GM19372 (cell line): ENCODE data around the gene DDX1.
"Not testable (repeated sequence)": the region's sequence is repeated elsewhere in the genome, so short reads cannot be mapped to it uniquely, and the experiment has no call there.

Experiments used
- ATAC-seq: cut with Tn5 transposase; IDR thresholded peaks from one replicate; pipeline ENCODE4 v1.9.1; 2021; ENCODE audit warnings: mild to moderate bottlenecking, low read depth, moderate library complexity; ENCODE audit not compliant: unreplicated experiment

DDX1 gene

GRCh38 chr2:15614545-15615300 is 23.1 kb downstream of the DDX1 start:
- no peak for ATAC-seq

DNA sequence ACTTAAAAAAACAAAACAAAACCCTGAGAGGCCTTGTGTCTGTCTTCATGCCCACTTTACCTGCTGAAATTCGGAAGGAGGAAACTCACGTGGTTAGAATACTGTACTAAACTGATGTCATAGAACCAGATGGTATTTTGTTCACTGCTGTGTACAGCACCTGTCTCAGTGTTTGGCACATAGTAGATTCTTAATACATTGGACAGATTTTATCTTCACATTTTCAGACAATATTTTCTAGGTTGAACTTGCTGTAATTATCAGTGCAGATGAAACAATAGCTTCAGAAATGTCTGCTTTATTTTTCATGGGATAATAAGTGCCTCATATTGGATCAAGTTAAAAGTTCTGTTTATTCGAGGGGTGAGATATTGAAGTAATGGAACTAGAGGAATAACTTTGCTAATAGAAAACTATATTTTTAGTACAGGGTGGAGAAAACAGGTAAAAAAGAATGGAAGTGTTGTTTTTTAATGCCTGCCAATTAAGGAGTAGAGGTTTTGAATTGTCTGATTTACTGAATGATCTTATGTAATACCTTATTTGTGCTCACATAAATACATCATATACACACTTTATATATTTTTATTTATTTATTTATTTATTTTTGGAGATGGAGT is 23.7 kb downstream of the DDX1 start:
- ATAC-seq = no peak

DNA sequence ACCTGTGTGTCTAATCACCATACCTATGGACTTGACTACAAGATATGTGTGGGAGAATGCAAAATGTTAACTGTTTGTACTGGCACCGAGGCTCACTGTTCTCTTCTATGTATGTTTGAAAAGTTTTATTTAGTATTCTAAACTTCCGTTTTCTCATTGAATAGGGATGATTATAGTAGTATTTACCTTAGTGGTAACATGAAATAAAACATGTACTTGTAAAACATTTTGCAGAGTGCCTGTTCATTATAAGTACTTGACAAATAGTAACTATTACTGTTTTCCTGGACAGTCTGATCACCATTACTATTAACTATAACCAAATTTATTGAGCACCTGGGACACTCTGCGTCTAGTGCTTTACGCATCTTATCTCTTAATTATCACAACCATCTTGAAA is 24.8 kb downstream of the DDX1 start:
- no peak for ATAC-seq

DNA sequence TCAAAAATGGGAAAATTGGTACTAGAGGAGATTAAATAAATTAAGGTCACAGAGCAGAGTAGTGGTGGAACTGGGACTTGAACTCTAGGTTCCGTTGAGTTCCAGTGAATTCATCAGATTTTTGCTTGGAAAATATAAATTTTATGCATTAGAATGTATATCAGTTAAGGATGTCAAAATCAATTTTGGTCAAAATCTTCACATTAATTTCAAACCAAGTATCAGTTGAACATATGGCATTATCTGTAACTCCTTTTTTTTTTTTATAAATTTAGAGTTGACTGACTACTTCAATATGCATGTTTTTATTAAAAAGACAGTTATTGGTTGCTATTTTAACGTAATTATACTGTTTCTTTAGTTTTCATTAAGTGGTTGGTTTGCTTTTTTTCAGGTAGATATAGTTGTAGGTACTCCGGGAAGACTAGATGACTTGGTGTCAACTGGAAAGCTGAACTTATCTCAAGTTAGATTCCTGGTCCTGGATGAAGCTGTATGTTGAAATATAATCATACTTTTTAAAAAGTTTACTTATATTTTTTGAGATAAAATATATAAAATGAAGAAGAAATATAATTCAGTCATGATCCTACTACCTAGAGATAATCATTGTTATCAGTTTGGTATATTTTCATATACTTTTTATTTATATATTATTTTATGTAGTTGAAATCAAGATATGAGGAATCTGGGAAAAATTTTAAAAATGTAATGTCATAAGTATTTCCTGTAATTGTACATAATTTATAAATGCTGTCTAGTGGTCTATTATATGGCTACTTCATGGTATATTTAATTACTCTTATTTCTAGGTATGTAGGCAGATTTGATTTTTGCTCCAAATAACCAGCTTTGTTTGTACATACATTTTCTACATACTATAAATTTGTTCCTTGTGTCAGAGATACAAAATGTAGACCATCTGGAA is 25.4 kb downstream of the DDX1 start:
- no peak for ATAC-seq

GRCh38 chr2:15617778-15618448 is 26.2 kb downstream of the DDX1 start:
- ATAC-seq = no peak

GRCh38 chr2:15618449-15618855 is 26.8 kb downstream of the DDX1 start:
- no peak for ATAC-seq

DNA sequence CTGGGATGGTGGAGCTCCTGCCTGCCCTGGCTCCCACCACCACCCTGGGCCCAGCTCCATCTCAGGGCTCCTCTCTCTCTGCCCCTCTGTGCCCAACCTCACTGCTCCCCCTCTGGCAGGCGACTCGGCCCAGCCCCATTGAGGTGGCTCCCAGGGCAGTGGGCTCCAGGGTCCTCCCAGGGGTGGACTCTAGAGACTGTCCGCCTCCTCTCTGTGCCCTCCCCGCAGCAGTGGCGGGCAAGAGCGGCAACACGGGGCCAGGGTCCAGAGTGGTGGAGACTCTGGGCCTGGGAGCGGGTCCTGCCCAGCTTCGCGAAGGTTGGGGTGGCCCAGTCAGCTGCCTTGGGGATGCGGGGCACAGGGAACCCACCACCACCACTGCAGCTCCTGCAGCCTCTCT is 27.4 kb downstream of the DDX1 start:
- no peak for ATAC-seq

GRCh38 chr2:15619510-15619909 is 27.8 kb downstream of the DDX1 start:
- ATAC-seq = no peak

GRCh38 chr2:15619938-15620337 is 28.3 kb downstream of the DDX1 start:
- no peak for ATAC-seq

GRCh38 chr2:15620340-15620739 is 28.7 kb downstream of the DDX1 start:
- ATAC-seq = no peak

DNA sequence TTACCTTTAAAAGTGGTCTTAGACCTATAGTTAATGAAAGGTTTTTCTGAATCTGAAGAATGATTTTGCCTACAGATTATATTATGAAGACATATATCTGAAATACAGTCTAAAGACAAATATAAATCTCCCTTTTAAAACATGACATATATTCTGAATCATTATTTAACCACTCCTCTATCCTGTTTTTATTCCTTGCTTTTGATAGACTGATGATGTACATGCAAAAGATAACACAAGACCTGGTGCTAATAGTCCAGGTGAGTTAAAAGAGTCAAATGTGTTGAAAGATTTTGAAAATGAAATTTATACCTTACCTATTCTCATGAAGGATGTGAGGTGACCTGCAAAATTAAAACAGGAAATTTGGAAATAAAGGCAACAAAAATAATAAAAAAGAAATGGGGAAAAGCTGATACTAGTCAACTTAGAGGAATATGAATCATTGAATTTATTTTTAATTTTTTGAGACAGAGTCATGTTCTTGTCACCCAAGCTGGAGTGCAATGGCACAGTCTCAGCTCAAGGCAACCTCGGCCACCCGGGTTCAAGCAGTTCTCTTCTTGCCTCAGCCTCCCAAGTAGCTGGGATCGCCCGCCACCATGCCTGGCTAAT is 29.3 kb downstream of the DDX1 start:
- ATAC-seq = no peak

- ATAC-seq = not testable (repeated sequence)
Observed at GRCh38 chr2:15621472-15621870, 29.8 kb downstream of the DDX1 start.

- no peak for ATAC-seq
Observed at GRCh38 chr2:15622214-15622613, 30.5 kb downstream of the DDX1 start.

DNA sequence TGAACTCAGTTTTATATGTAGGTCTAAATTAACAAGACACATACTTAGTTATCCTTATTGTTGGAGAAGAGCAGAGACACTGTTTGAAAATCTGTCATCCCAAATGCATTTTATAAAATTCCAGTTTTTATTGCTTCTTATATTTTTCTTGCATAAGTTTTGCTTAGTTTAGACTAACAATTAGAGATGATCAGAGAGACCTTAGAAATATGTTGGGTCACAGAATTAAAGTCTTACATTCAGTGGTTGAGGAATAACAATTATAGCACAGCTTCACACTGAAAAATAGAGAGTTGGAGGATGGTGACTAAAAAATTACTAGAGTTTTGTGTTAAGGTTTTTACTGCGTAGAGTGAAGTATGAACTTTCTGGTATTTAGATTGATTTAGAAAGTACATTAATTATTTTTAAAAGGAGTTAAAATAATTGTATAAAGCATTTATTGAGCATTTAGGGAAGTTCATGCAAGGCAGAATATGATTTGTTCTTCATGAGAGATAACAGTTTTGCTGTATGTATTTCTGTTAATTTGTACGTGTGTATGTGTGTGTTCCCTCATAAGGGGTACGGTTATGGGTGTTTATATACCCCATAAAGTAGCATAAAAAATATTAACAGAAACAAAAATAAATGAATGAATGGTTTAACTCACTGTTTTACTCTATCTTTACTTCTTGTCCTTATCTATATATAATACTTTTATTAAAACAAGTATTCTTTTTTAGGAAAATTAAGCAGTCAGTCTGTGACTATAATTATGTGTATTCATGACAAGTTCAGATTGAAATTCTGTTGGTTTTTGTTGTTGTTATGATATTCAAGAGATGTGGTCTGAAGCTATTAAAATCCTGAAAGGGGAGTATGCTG is 31.2 kb downstream of the DDX1 start:
- no peak for ATAC-seq

- ATAC-seq = no peak
Observed at GRCh38 chr2:15623481-15623796, 31.8 kb downstream of the DDX1 start.

DNA sequence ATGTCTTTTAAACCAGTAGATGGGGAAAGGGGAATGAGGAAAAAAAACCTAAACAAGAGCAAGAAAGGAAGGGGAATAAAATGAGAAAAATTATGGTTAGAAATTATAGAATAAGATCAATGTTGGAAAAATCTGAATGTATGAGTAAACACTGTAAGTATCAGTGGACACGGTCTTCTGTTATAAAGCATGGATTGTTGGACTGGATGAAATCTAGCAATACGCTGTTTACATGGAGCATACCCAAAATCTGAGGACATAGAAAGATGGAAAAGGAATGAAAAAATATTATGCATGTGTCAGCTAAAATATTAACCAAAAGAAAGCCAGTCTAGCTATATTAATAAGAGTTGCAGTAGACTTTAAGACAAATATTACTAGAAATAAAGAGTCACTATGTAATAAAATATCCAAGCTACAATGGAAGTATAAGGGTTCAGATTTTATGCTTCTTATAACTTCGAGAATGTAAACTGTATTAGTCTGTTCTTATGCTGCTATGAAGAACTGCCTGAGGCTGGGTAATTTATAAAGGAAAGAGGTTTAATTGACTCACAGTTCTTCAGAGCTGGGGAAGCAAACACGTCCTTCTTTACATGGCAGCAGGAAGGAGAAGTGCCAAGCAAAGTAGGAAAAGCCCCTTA is 32.4 kb downstream of the DDX1 start:
- ATAC-seq = no peak

DNA sequence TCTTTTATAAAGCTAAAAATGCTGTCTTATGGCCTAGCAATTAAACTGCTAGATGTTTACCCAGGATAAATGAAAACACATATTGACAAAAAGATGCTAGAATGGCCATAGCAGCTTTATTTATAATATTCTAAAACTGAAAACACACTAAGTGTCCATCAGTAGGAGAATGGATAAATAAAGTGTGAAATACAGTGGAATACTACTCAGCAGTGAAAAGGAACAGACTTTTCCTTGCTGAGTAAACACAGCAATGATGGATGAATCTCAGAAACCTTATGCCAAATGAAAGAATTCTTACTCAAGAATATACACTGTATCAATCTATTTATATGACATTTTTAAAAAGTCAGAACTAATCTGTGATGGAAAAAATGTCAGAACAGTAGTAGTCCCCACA is 33.2 kb downstream of the DDX1 start:
- ATAC-seq = no peak

DNA sequence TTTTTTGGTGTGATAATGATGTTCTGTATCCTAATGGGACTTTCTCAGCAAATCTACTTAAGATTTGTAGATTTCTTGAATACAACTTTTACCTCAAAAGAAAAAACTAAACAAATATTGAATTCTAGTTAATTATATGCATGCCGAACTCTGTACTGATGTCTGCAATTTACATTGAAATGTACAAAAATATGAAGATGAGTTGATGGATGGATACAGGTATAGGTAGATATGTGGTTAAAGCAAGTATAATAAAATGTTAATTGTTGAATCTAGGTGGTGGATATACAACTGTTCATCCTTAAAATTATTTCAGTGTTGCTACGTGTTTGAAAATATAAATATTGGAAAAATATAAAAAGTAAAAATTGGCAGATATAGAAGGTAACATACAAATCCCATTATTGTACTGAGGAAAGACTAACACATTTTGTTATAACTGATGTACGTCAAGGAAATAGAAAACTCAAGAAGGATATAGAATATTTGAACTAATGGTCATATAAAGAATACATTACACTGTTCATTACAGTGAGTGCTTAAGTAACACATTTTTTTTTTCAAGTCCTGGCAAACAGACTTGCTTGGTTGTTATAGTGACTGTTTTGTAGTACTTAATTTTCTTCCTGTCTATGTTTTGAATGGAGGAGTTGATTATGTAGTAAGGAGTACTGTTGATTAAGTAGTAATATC is 33.8 kb downstream of the DDX1 start:
- ATAC-seq = no peak
